NCI-H2081 treated with DMSO at 0.1 percent for 48 hours (cell line): ENCODE measurements around the gene SCFD2.
"Not testable (repeated sequence)": the region's sequence is repeated elsewhere in the genome, so short reads cannot be mapped to it uniquely, and the experiment has no call there.

Experiments used
- DNase-seq: peaks from one replicate; lab custom pipeline; 2025; lab: John Stamatoyannopoulos, UW

Gene SCFD2

GRCh38 chr4:52853351-52853750 lies 512.5 kb downstream of the SCFD2 start:
- no peak for DNase-seq

GRCh38 chr4:52852711-52853110 lies 513.1 kb downstream of the SCFD2 start:
- no peak for DNase-seq

- no peak for DNase-seq
These were observed 513.8 kb downstream of the SCFD2 start for GRCh38 chr4:52852041-52852440.

- DNase-seq = no peak
These were observed 515.3 kb downstream of the SCFD2 start for GRCh38 chr4:52850406-52851124.

- DNase-seq = no peak
These were observed 517.6 kb downstream of the SCFD2 start for GRCh38 chr4:52848254-52848653.

GRCh38 chr4:52846502-52846901 lies 519.4 kb downstream of the SCFD2 start:
- no peak for DNase-seq

GRCh38 chr4:52844596-52844995 lies 521.3 kb downstream of the SCFD2 start:
- no peak for DNase-seq

- DNase-seq = no peak
These were observed 521.9 kb downstream of the SCFD2 start for GRCh38 chr4:52843958-52844357.

GRCh38 chr4:52843351-52843750 lies 522.5 kb downstream of the SCFD2 start:
- no peak for DNase-seq

GRCh38 chr4:52842792-52843191 lies 523.1 kb downstream of the SCFD2 start:
- no peak for DNase-seq

GRCh38 chr4:52841682-52842456 lies 524.0 kb downstream of the SCFD2 start:
- DNase-seq = no peak

- DNase-seq = no peak
These were observed 525.1 kb downstream of the SCFD2 start for GRCh38 chr4:52840531-52841370.

GRCh38 chr4:52838729-52839586 lies 526.9 kb downstream of the SCFD2 start:
- no peak for DNase-seq

GRCh38 chr4:52837716-52838558 lies 527.9 kb downstream of the SCFD2 start:
- DNase-seq = no peak

GRCh38 chr4:52836678-52837077 lies 529.2 kb downstream of the SCFD2 start:
- no peak for DNase-seq

GRCh38 chr4:52836120-52836519 lies 529.7 kb downstream of the SCFD2 start:
- no peak for DNase-seq

- not testable (repeated sequence) for DNase-seq
These were observed 531.0 kb downstream of the SCFD2 start for GRCh38 chr4:52834641-52835456.

GRCh38 chr4:52833941-52834525 lies 531.8 kb downstream of the SCFD2 start:
- DNase-seq = no peak

- DNase-seq = no peak
These were observed 540.3 kb downstream of the SCFD2 start for GRCh38 chr4:52825460-52826090.
